Measurements from ENCODE around the gene MSH5. TPM values are rescaled to one million over a fixed set of nuclear protein-coding genes. Genes with fewer than 3 reads are reported as not detected.

The MSH5 gene
- polyA plus RNA-seq, 3 donors: 0.58 to 31.2 (median 1.9) TPM

GRCh38 chr6:31691078-31691463 lies 48.7 kb upstream of the MSH5 start:
- H4K20me1 ChIP-seq (ENCODE audit: insufficient read depth, low read length): peaks cover 26% of the 10 kb centered on the region
- H3K79me2 ChIP-seq (ENCODE audit: insufficient read depth, low read length): peaks cover 7% of the 10 kb centered on the region
- no peak overlapping the region for H3K27ac ChIP-seq (ENCODE audit: low read depth in 1 of 2, low read length in 2 of 2)
- peaks cover 9 to 10% of the 10 kb centered on the region in 2 donors for H3K4me1 ChIP-seq (ENCODE audit: control insufficient read depth in 1 of 2, insufficient read depth in 2 of 2, low read length in 2 of 2)
- WGBS (ENCODE audit: insufficient coverage): 100% methylated on average over 1 of the region's 6 CpGs
- no peak overlapping the region for H2AFZ ChIP-seq (ENCODE audit: insufficient read depth, low read depth, low read length, poor library complexity, severe bottlenecking)
- Mint-ChIP-seq H3K27ac (peak overlapping the region in 2 of 7 donors; percentile 25 to 63), H3K4me1 (peaks cover 14% of the 10 kb centered on the region), H3K27me3 (ENCODE audit: low read depth in 3 of 3) (peaks cover 0 to 6% (median 1%) of the 10 kb centered on the region in 3 donors), H3K9me3 (no peaks in the 10 kb centered on the region), H3K4me3 (no peak overlapping the region), H3K36me3 (peaks cover 84 to 94% of the 10 kb centered on the region in 2 donors)
- no peaks in the 10 kb centered on the region for H3K27me3 ChIP-seq (ENCODE audit: control insufficient read depth in 2 of 2, insufficient read depth in 2 of 2, low read length in 2 of 2)
- DNase-seq: no peak
- no peak for TF ChIP-seq CTCF (IDR thresholded peaks at IDR 0.05)
- intact Hi-C loops (cut with micrococcal nuclease): no loop called here
- no peak overlapping the region for H3K4me3 ChIP-seq (replicated peaks in 1 of 3; ENCODE audit: low read depth in 2 of 3, low read length in 3 of 3)
- no peaks in the 10 kb centered on the region for H3K9me3 ChIP-seq (replicated peaks in 1 of 2; ENCODE audit: control insufficient read depth in 1 of 2, insufficient read depth in 1 of 2, low read length in 2 of 2)
- no peak overlapping the region for H3K4me2 ChIP-seq (replicated peaks; ENCODE audit: extremely low read depth, low read length, poor library complexity, severe bottlenecking)
- H3K36me3 ChIP-seq (replicated peaks in 1 of 2; ENCODE audit: control insufficient read depth in 1 of 2, insufficient read depth in 2 of 2, low read length in 2 of 2): peaks cover 89 to 98% of the 10 kb centered on the region in 2 donors
- no peak overlapping the region for H3K9ac ChIP-seq (ENCODE audit: insufficient read depth, low read length, poor library complexity, severe bottlenecking)

GRCh38 chr6:31691564-31692108 lies 48.2 kb upstream of the MSH5 start:
- Mint-ChIP-seq H3K4me1 (peaks cover 14% of the 10 kb centered on the region), H3K4me3 (no peak overlapping the region), H3K9me3 (no peaks in the 10 kb centered on the region), H3K27me3 (ENCODE audit: low read depth in 3 of 3) (peaks cover 0 to 5% (median 1%) of the 10 kb centered on the region in 3 donors), H3K36me3 (peaks cover 82 to 94% of the 10 kb centered on the region in 2 donors), H3K27ac (peak overlapping the region in 2 of 7 donors; percentile 46 to 63)
- 97% methylated on average over 5 of the region's 12 CpGs for WGBS (ENCODE audit: insufficient coverage)
- H3K36me3 ChIP-seq (replicated peaks in 1 of 2; ENCODE audit: control insufficient read depth in 1 of 2, insufficient read depth in 2 of 2, low read length in 2 of 2): peaks cover 89 to 98% of the 10 kb centered on the region in 2 donors
- intact Hi-C loops (cut with micrococcal nuclease): no loop called here
- H3K9me3 ChIP-seq (replicated peaks in 1 of 2; ENCODE audit: control insufficient read depth in 1 of 2, insufficient read depth in 1 of 2, low read length in 2 of 2): no peaks in the 10 kb centered on the region
- no peak for TF ChIP-seq CTCF (IDR thresholded peaks at IDR 0.05)
- no peaks in the 10 kb centered on the region for H3K27me3 ChIP-seq (ENCODE audit: control insufficient read depth in 2 of 2, insufficient read depth in 2 of 2, low read length in 2 of 2)
- no peak overlapping the region for H2AFZ ChIP-seq (ENCODE audit: insufficient read depth, low read depth, low read length, poor library complexity, severe bottlenecking)
- H3K4me2 ChIP-seq (replicated peaks; ENCODE audit: extremely low read depth, low read length, poor library complexity, severe bottlenecking): no peak overlapping the region
- no peak for DNase-seq
- no peak overlapping the region for H3K4me3 ChIP-seq (replicated peaks in 1 of 3; ENCODE audit: low read depth in 2 of 3, low read length in 3 of 3)
- peaks cover 7% of the 10 kb centered on the region for H3K79me2 ChIP-seq (ENCODE audit: insufficient read depth, low read length)
- H3K9ac ChIP-seq (ENCODE audit: insufficient read depth, low read length, poor library complexity, severe bottlenecking): no peak overlapping the region
- peaks cover 9 to 10% of the 10 kb centered on the region in 2 donors for H3K4me1 ChIP-seq (ENCODE audit: control insufficient read depth in 1 of 2, insufficient read depth in 2 of 2, low read length in 2 of 2)
- peaks cover 26% of the 10 kb centered on the region for H4K20me1 ChIP-seq (ENCODE audit: insufficient read depth, low read length)
- no peak overlapping the region for H3K27ac ChIP-seq (ENCODE audit: low read depth in 1 of 2, low read length in 2 of 2)
